A549 (cell line): ENCODE data around the gene SETBP1. TPM values are rescaled to one million over a fixed set of nuclear protein-coding genes. Genes with fewer than 3 reads are reported as not detected.

Experiments
- ATAC-seq, 2 experiments: fragments of 200-7000 bp in 1 of 2; fragments of >200 bp in 1 of 2; cut with Nextera tagmentation in 1 of 2; cut with Tn5 transposase in 1 of 2; 3 replicates each; pipeline versions ENCODE4 v1.8.0 to v1.9.1; 2018 to 2020; ENCODE audit warnings: mild to moderate bottlenecking in 1 of 2, moderate library complexity in 1 of 2
- CTCF ChIA-PET: fragments of 300-600 bp; sonication (Branson Sonifier 250); formaldehyde crosslinking; extraction: SDS; loops from one replicate; lab custom pipeline; 2021; ENCODE audit warnings: antibody characterized with exemption, inconsistent platforms; lab: Yijun Ruan, JAX
- POLR2A ChIA-PET: fragments of 350-600 bp; formaldehyde crosslinking; extraction: SDS; loops from one replicate; lab custom pipeline; 2021; ENCODE audit warnings: antibody characterized with exemption, inconsistent platforms; lab: Yijun Ruan, JAX
- DNase-seq, 2 experiments: peaks; one replicate each; pipeline versions ENCODE4 v3.0.0 to v3.0.0-alpha.2; 2011 to 2016; ENCODE audit warnings: low read depth in 1 of 2, low spot score in 1 of 2
- FAIRE-seq: peaks from 2 replicates; lab custom pipeline; 2011; peaks lifted over from hg19 to GRCh38; lab: Jason Lieb, UNC
- H3K27ac ChIP-seq, 2 experiments: fragments of >200 bp; sonication (Bioruptor Twin); formaldehyde crosslinking; 3 replicates each; pipeline ENCODE4 v1.5.1; 2016 to 2017
- H3K4me1 ChIP-seq: fragments of >200 bp; sonication (Bioruptor Twin); formaldehyde crosslinking; 3 replicates; pipeline ENCODE4 v1.6.1; 2016
- H3K4me2 ChIP-seq: fragments of >200 bp; sonication (Bioruptor Twin); formaldehyde crosslinking; 3 replicates; pipeline ENCODE4 v1.6.1; 2016
- H3K4me3 ChIP-seq: fragments of >200 bp; sonication (Bioruptor Twin); formaldehyde crosslinking; 3 replicates; pipeline ENCODE4 v1.5.1; 2016
- H3K9me3 ChIP-seq: fragments of >200 bp; sonication (Bioruptor Twin); formaldehyde crosslinking; 3 replicates; pipeline ENCODE4 v1.6.1; 2016
- BHLHE40 ChIP-seq: IDR thresholded peaks from 2 replicates; pipeline ENCODE4 v1.6.1; 2012; ENCODE audit warnings: low read depth, low read length, inconsistent platforms
- CBX2 ChIP-seq: fragments of 200-600 bp; sonication (generic); IDR thresholded peaks from 2 replicates; pipeline ENCODE4 v1.6.1; 2016; ENCODE audit warnings: low read depth, mild to moderate bottlenecking, borderline replicate concordance
- CBX8 ChIP-seq: fragments of 200-600 bp; sonication (generic); IDR thresholded peaks from 2 replicates; pipeline ENCODE4 v1.6.1; 2016
- CEBPB ChIP-seq, 2 experiments: fragments of >200 bp in 1 of 2; sonication (Bioruptor Twin) in 1 of 2; formaldehyde crosslinking in 1 of 2; IDR thresholded peaks; 2 replicates each; pipeline ENCODE4 v1.6.1; 2012 to 2016
- EHMT2 ChIP-seq: fragments of 200-600 bp; sonication (generic); IDR thresholded peaks from 2 replicates; pipeline ENCODE4 v1.6.1; 2016; ENCODE audit warnings: antibody characterized with exemption, low read depth, mild to moderate bottlenecking, moderate library complexity
- ESRRA ChIP-seq: fragments of 150-350 bp; IDR thresholded peaks from 2 replicates; pipeline ENCODE4 v1.6.1; 2014; ENCODE audit warnings: mild to moderate bottlenecking, low read length, borderline replicate concordance
- FOSL2 ChIP-seq, 2 experiments: fragments of 450-650 bp in 1 of 2; fragments of >200 bp in 1 of 2; sonication (Bioruptor Twin) in 1 of 2; formaldehyde crosslinking; IDR thresholded peaks; 2 replicates each; pipeline versions ENCODE4 v1.5.0 to v1.6.1; 2016 to 2020; ENCODE audit warnings: mild to moderate bottlenecking in 1 of 2, moderate library complexity in 1 of 2
- GATA3 ChIP-seq: IDR thresholded peaks from 2 replicates; pipeline ENCODE4 v1.6.1; 2012; ENCODE audit warnings: borderline replicate concordance
- HOXA7 ChIP-seq: fragments of 250-450 bp; sonication (Bioruptor Pico); IDR thresholded peaks from 2 replicates; pipeline ENCODE4 v1.5.0; 2020; ENCODE audit warnings: mild to moderate bottlenecking, moderate library complexity
- JUN ChIP-seq, 2 experiments: fragments of >200 bp; sonication (Bioruptor Twin); formaldehyde crosslinking; IDR thresholded peaks; 2 replicates in 1 of 2; 3 replicates in 1 of 2; pipeline ENCODE4 v1.6.1; 2016 to 2017
- JUNB ChIP-seq: fragments of >200 bp; sonication (Bioruptor Twin); formaldehyde crosslinking; IDR thresholded peaks from 2 replicates; pipeline ENCODE4 v1.6.1; 2016
- KDM1A ChIP-seq: fragments of 200-600 bp; sonication (generic); IDR thresholded peaks from 2 replicates; pipeline ENCODE4 v1.6.1; 2016; ENCODE audit warnings: low read depth, mild to moderate bottlenecking
- MAFK ChIP-seq: fragments of 450-650 bp; IDR thresholded peaks from 2 replicates; pipeline ENCODE4 v1.6.1; 2014; ENCODE audit not compliant: partially characterized antibody
- MAX ChIP-seq: IDR thresholded peaks from 2 replicates; pipeline ENCODE4 v1.6.1; 2012
- NFE2L2 ChIP-seq: fragments of 150-350 bp; conservative IDR thresholded peaks from 2 replicates; pipeline ENCODE4 v1.6.1; 2014; ENCODE audit warnings: low read length
- NPAS2 ChIP-seq: fragments of 250-450 bp; sonication (Bioruptor Pico); IDR thresholded peaks from 2 replicates; pipeline ENCODE4 v1.8.0; 2022; ENCODE audit warnings: mild to moderate bottlenecking, moderate library complexity, borderline replicate concordance
- PHF8 ChIP-seq: fragments of 200-600 bp; sonication (generic); IDR thresholded peaks from 2 replicates; pipeline ENCODE4 v1.6.1; 2016; ENCODE audit warnings: low read depth, mild to moderate bottlenecking, antibody characterized with exemption, moderate library complexity, borderline replicate concordance
- POLR2A ChIP-seq: IDR thresholded peaks from 2 replicates; pipeline ENCODE4 v1.6.1; 2012; ENCODE audit warnings: mild to moderate bottlenecking, low read length
- RCOR1 ChIP-seq: fragments of 150-350 bp; IDR thresholded peaks from 2 replicates; pipeline ENCODE4 v1.6.1; 2014; ENCODE audit warnings: antibody characterized with exemption, low read length, low read depth
- RNF2 ChIP-seq: fragments of 200-600 bp; sonication (generic); IDR thresholded peaks from 2 replicates; pipeline ENCODE4 v1.6.1; 2016; ENCODE audit warnings: low read depth, mild to moderate bottlenecking, antibody characterized with exemption, moderate library complexity, borderline replicate concordance
- ZFP36 ChIP-seq: fragments of 450-650 bp; IDR thresholded peaks from 2 replicates; pipeline ENCODE4 v1.6.1; 2014; ENCODE audit warnings: borderline replicate concordance; ENCODE audit not compliant: partially characterized antibody
- ZSCAN20 ChIP-seq: fragments of 250-450 bp; sonication (Bioruptor Pico); IDR thresholded peaks from 2 replicates; pipeline ENCODE4 v1.8.0; 2022; ENCODE audit warnings: mild to moderate bottlenecking, moderate library complexity
- WGBS: methylation state at CpG from one replicate; pipeline ENCODE4 v1.1.6; 2017; ENCODE audit errors: missing lambda C conversion rate; 5-methylcytosine and 5-hydroxymethylcytosine counted together
- polyA plus RNA-seq, 4 experiments: library from polyadenylated mRNA; depleted of rRNA in 3 of 4; stranded (reverse); fragments of >200 nt; fragmentation: RNase III in 1 of 4; extraction: RNeasy Plus Mini Kit Qiagen cat#74134 plus additional on column Dnase treatment in 1 of 4; gene quantifications; 2 replicates in 3 of 4; 3 replicates in 1 of 4; pipeline ENCODE4 v1.2.3, GENCODE V29; 2011 to 2017
- TF ChIP-seq, protein P1 (sequence below): fragments of >200 bp; sonication (Bioruptor Twin); formaldehyde crosslinking; IDR thresholded peaks from 2 replicates; pipeline ENCODE4 v1.6.1; 2016
- TF ChIP-seq, protein P2 (sequence below): fragments of 450-650 bp; IDR thresholded peaks from 2 replicates; pipeline ENCODE4 v1.6.1; 2014; ENCODE audit warnings: antibody characterized with exemption

The SETBP1 gene
- polyA plus RNA-seq, 2 of the 4 experiments (the other 2 are of a cell fraction): 0.50 to 1.9 TPM

- TF ChIP-seq FOSL2 (IDR thresholded peaks at IDR 0.05) (no peak), FOSL2 (CRISPR knock-in tag; IDR thresholded peaks at IDR 0.05) (no peak), MAX (no peak), ZSCAN20 (CRISPR knock-in tag) (no peak)
These were observed 273.6 kb downstream of the SETBP1 start (continued) for GRCh38 chr18:44954257-44954656.

- DNase-seq (no peak), ATAC-seq (no peak), FAIRE-seq (no peak)
- POLR2A ChIA-PET: no interaction called here
- WGBS: 6% methylated on average over 1 of the region's 1 CpG
- CTCF ChIA-PET: no interaction called here
- TF ChIP-seq PHF8 (no peak), CBX8 (no peak)
- Histone ChIP-seq H3K4me3 (no peak overlapping the region), H3K4me2 (no peak overlapping the region), H3K4me1 (no peaks in the 10 kb centered on the region), H3K9me3 (no peaks in the 10 kb centered on the region), H3K27ac (no peak overlapping the region)
These were observed 275.1 kb downstream of the SETBP1 start for GRCh38 chr18:44955825-44956224.

GRCh38 chr18:44957025-44957424 is 276.3 kb downstream of the SETBP1 start:
- 13% methylated on average over 1 of the region's 1 CpG for WGBS
- TF ChIP-seq POLR2A: no peak
- no peak for TF ChIP-seq RNF2
- no peak for TF ChIP-seq RCOR1
- no peak for TF ChIP-seq ESRRA
- no peak for ATAC-seq
- Histone ChIP-seq H3K4me1 (no peaks in the 10 kb centered on the region), H3K4me3 (no peak overlapping the region), H3K4me2 (no peak overlapping the region), H3K27ac (no peak overlapping the region), H3K9me3 (no peaks in the 10 kb centered on the region)
- DNase-seq: no peak
- POLR2A ChIA-PET: no interaction called here
- CTCF ChIA-PET: no interaction called here
- no peak for FAIRE-seq

DNA sequence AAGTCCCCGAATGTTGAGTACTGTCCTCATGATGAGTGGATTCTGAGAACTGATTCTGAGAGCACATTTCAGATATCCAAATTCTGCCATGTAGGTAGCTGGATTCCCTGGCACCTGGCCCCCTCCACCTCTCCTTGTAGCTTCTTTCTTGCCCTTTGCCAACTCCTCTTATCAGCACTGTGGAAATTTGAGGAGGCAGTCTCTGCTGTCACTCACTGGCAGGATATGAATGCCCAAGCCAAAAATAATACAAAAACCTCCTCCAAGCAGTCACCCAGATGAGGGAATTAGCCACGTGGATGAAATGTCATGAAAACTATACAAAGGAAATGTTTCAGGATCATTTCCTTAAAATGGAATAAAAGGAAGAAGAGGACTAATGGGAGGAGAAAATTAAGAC is 276.8 kb downstream of the SETBP1 start:
- no peak for FAIRE-seq

GRCh38 chr18:44958040-44958439 is 277.4 kb downstream of the SETBP1 start:
- Histone ChIP-seq H3K9me3 (no peaks in the 10 kb centered on the region), H3K4me3 (no peak overlapping the region), H3K4me2 (no peak overlapping the region), H3K4me1 (no peaks in the 10 kb centered on the region), H3K27ac (no peak overlapping the region)
- DNase-seq (no peak), FAIRE-seq (no peak), ATAC-seq (no peak)
- CTCF ChIA-PET: no interaction called here
- 100% methylated on average over 1 of the region's 1 CpG for WGBS
- TF ChIP-seq FOSL2 (IDR thresholded peaks at IDR 0.05) (no peak), FOSL2 (CRISPR knock-in tag; IDR thresholded peaks at IDR 0.05) (no peak), MAX (no peak), HOXA7 (no peak), BHLHE40 (no peak), MAFK (no peak)
- TF ChIP-seq, protein P1, sequence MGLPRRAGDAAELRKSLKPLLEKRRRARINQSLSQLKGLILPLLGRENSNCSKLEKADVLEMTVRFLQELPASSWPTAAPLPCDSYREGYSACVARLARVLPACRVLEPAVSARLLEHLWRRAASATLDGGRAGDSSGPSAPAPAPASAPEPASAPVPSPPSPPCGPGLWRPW: no peak
- TF ChIP-seq, protein P2, sequence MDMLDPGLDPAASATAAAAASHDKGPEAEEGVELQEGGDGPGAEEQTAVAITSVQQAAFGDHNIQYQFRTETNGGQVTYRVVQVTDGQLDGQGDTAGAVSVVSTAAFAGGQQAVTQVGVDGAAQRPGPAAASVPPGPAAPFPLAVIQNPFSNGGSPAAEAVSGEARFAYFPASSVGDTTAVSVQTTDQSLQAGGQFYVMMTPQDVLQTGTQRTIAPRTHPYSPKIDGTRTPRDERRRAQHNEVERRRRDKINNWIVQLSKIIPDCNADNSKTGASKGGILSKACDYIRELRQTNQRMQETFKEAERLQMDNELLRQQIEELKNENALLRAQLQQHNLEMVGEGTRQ: no peak
- POLR2A ChIA-PET: no interaction called here

More for the DNA sequence above, 276.8 kb downstream of the SETBP1 start:
- H3K9me3 ChIP-seq: no peaks in the 10 kb centered on the region
- ATAC-seq (no peak), DNase-seq (no peak)
- ChIA-PET POLR2A (no interaction called here), CTCF (no interaction called here)
- TF ChIP-seq NFE2L2: no peak
- no peak for TF ChIP-seq GATA3
- TF ChIP-seq JUNB: no peak
- TF ChIP-seq ZFP36: no peak
- TF ChIP-seq CBX2: no peak
- TF ChIP-seq JUN (IDR thresholded peaks at IDR 0.05): no peak
- no peak for TF ChIP-seq CEBPB (IDR thresholded peaks at IDR 0.05)
- TF ChIP-seq NPAS2 (CRISPR knock-in tag): no peak
- TF ChIP-seq EHMT2: no peak
- TF ChIP-seq KDM1A: no peak
- no peaks in the 10 kb centered on the region for H3K4me1 ChIP-seq
- 40% methylated on average over 2 of the region's 2 CpGs for WGBS
- no peak overlapping the region for H3K4me3 ChIP-seq
- no peak overlapping the region for H3K4me2 ChIP-seq
- no peak overlapping the region for H3K27ac ChIP-seq
